Measurements from ENCODE around the gene HOMER2.

Gene HOMER2

GRCh38 chr15:82802497-82802896, 150.0 kb downstream of the HOMER2 start:
- DNase-seq (ENCODE audit: low read depth, low spot score), result no peak

GRCh38 chr15:82799183-82799841, 153.2 kb downstream of the HOMER2 start:
- no peak for DNase-seq (ENCODE audit: low read depth, low spot score)

All from activated naive CD8-positive, alpha-beta T cell treated with anti-CD3 and anti-CD28 coated beads, Interleukin-2, amount 50 U/mL, for 16 hours (primary cell).